C4-2B (cell line): ENCODE measurements around the gene MAP3K5.

ENCODE experiments used
- CTCF ChIP-seq: fragments of 450-650 bp; conservative IDR thresholded peaks from 2 replicates; pipeline ENCODE4 v1.5.1; 2017; ENCODE audit warnings: mild to moderate bottlenecking
- ZFX ChIP-seq: fragments of 450-650 bp; IDR thresholded peaks from 2 replicates; pipeline ENCODE4 v1.6.1; 2017

GRCh38 chr6:136738692-136739057, 53.6 kb downstream of the MAP3K5 start:
- TF ChIP-seq CTCF (no peak), ZFX (no peak)
